AG10803 (cell line): ENCODE data around the gene TMEM131L.
"Not testable (repeated sequence)": the region's sequence is repeated elsewhere in the genome, so short reads cannot be mapped to it uniquely, and the experiment has no call there.

Experiments
- DNase-seq: peaks from one replicate; pipeline ENCODE4 v3.0.0; 2010; ENCODE audit warnings: low read depth
- H3K4me3 ChIP-seq: 2 replicates; pipeline ENCODE4 v1.5.1; 2011; ENCODE audit warnings: mild to moderate bottlenecking, low read length, control low read depth
- TF ChIP-seq, protein P1 (sequence below): conservative IDR thresholded peaks from 2 replicates; pipeline ENCODE4 v1.5.1; 2011; ENCODE audit warnings: mild to moderate bottlenecking, low read length, control low read depth, inconsistent platforms

The TMEM131L gene

DNA sequence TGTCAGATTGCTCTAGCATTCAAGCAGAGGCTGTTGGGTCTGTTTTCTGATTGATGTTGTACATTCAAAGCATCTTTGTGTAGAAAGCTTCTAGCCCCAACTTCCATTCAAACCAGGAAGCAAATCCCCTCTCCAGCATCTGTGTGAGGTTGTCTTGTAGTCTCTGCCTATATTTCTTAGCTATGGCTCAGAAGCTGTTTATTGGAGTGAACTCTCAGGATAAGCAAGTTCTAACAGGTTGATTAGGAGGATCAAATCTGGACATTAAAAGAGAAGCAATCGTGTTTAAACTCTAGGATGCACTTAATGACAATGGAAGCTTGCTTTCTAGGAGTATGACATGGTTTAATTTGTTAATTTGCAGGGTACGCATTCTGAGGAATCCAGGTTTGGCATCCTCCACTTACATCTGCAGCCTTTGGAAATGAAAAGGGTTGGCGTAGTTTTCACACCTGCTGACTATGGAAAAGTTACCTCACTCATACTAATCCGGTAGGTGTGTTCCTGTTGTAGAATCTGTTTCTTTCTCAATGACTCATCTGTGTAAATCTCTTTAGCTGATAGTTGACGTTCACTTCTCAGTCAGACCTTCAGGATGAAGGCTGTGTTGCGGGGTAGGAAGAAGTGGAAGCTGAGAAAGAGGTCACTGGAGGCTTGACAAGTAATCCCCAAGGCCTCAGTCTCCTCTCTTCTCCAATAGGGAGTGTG, 129.9 kb downstream of the TMEM131L start:
- TF ChIP-seq, protein P1, sequence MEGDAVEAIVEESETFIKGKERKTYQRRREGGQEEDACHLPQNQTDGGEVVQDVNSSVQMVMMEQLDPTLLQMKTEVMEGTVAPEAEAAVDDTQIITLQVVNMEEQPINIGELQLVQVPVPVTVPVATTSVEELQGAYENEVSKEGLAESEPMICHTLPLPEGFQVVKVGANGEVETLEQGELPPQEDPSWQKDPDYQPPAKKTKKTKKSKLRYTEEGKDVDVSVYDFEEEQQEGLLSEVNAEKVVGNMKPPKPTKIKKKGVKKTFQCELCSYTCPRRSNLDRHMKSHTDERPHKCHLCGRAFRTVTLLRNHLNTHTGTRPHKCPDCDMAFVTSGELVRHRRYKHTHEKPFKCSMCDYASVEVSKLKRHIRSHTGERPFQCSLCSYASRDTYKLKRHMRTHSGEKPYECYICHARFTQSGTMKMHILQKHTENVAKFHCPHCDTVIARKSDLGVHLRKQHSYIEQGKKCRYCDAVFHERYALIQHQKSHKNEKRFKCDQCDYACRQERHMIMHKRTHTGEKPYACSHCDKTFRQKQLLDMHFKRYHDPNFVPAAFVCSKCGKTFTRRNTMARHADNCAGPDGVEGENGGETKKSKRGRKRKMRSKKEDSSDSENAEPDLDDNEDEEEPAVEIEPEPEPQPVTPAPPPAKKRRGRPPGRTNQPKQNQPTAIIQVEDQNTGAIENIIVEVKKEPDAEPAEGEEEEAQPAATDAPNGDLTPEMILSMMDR: no peak
- H3K4me3 ChIP-seq: no peak overlapping the region
- no peak for DNase-seq

DNA sequence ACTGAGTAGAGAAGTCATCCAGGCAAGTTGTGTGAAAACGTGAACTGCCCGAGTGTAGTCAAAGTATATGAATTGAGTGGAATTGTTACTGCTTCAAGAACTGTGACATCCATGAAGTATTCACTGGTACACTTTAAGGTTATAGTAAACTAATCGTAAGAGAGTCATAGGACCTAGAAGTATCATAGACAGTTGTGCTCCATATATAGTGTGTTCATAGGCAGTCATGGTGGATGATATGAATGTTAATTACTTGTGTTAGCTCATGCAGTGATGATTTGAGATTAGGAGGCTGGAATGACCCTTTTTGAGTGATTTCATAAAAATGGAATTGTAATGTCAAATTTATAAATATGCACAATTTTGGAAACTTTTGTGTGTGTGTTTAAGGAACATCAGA, 136.6 kb downstream of the TMEM131L start:
- DNase-seq: no peak
- TF ChIP-seq, protein P1: no peak
- no peak overlapping the region for H3K4me3 ChIP-seq

DNA sequence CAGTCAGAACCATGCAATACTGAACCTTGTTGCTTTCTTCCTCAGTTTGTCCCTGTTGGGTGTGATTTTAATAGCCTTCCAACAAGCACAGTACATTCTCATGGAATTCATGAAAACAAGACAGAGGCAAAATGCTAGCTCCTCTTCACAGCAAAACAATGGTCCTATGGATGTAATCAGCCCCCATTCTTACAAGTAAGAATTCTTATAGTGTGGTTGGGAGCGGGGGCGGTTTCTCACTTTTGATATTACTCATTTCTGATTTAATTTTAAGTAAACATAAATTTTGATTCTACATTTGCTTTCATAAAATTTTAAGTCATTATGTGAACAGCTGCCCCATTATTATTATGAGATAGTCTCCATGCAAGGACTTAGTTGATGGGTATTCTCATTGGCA, 137.1 kb downstream of the TMEM131L start:
- TF ChIP-seq, protein P1: no peak
- no peak overlapping the region for H3K4me3 ChIP-seq
- DNase-seq: no peak

DNA sequence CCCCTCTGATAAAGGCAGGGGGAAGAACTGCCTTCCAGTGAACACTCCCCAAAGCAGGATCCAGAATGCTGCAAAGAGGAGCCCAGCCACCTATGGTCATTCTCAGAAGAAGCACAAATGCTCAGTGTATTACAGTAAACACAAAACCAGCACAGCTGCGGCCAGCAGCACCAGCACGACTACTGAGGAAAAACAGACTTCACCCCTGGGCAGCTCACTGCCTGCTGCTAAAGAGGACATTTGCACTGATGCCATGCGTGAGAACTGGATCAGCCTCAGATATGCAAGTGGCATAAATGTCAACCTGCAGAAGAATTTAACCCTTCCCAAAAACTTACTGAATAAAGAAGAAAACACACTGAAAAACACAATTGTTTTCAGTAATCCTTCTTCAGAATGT, 137.7 kb downstream of the TMEM131L start:
- TF ChIP-seq, protein P1: no peak
- no peak for DNase-seq
- no peak overlapping the region for H3K4me3 ChIP-seq

DNA sequence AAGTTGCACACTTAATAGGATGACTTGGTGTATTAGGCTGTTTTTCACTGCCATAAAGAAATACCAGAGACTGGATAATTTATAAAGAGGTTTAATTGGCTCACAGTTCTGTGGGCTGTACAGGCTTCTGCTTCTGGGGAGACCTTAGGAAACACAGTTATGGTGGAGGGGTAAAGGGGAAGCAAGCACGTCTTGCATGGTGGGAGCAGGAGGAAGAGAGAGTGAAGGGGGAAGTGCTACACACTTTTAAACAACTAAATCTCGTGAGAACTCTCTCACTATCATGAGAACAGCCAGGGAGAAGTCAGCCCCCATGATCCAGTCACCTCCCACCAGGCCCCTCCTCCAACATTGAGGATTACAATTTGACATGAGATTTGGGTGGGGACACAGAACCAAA, 142.9 kb downstream of the TMEM131L start:
- not testable (repeated sequence) for H3K4me3 ChIP-seq, DNase-seq

DNA sequence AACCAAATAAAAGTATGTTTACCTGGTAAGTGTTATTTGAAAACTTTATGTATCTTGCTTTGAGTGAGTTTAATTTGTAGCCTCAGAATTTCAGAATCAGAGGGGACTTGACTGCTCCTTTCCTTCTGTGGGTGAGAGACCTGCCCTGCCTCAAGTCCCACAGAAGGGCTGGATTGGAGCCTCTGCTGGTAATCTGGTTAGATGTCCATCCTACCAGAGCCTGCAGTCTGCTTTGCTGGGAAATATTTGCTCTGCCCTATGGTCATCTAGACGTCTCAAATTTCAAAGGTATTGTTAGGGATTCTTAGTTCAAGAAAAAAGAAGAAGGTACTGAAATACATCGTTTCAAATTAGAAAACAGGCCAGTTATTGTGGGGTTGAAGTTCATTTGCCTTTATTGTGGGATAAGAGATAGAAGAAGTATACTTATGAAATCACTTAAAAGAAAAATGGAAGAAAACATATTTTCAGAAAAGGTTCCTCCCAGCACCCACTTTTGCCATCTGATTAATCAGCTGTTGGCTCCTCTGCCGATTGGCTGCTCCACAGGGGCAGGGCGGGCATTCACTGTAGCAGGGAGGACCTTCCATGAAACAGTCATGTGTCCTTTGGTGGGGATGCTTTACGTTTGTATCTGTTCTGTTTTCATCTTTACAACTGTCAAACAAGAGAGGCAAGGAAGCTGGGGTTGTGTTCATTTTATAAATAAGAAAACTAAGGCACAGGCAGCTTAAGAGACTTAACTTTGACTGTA, 144.6 kb downstream of the TMEM131L start:
- no peak overlapping the region for H3K4me3 ChIP-seq
- TF ChIP-seq, protein P1: no peak
- no peak for DNase-seq

DNA sequence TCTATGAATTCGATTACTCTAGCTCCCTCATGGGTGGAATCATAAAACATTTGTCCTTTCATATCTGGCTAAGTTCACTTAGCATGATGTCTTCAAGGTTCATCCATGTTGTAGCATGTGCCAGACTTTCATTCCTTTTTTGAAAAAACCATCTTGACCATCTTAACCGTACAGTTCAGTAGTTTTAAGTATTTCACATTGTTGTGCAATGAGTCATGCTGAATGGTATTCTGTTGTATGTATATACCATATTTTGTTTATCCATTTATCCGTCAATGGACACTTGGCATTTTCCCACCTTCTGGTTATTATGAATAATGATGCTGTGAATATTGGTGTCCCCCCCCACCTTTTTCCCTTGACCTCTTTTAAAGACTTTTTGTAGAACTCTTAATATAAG, 145.5 kb downstream of the TMEM131L start:
- H3K4me3 ChIP-seq: no peak overlapping the region
- TF ChIP-seq, protein P1: no peak
- peak; percentile 23 for DNase-seq
